Measurements from ENCODE around the gene FOSB.

FOSB gene

DNA sequence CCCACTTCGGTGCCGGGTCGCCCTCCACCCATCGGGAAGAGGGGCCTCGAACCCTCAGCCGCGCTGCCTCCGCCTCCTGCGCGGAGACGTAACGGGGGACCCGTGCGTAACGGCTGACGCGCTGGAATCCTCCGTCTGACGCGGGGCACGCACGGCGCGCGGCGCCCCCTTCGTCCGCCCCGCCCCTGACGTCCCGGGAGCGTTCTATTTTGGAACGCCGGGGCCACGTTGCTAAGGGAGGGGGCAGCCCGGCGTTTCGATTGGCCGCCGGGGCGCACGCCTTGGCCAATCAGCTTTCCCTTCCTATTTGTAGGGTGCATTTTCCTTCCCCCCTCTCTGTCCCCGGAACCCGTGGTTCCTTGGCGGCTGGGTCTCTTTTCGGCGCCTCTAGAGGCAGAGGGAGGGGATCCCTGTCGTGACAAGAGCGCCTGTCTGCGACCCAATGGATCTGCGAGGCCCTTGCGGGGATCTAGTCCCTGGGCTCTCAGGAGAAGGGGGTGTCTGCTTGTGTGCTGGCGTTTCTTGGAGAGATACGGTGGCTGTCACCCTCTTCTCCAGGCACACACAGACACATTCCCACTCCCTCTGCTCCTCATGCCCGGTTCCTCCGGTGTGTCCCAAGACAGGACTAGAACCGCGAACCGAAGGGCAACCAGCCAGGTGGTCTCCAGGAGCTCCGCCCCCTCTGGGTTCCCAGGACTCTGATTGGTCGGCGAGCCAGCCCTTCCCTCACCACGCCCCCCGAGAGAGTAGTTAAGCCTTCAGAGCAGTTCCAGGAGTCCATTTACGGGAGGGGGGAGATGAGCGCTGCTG, 1.5 kb downstream of the FOSB start:
- DNase-seq: peak; percentile 75

DNA sequence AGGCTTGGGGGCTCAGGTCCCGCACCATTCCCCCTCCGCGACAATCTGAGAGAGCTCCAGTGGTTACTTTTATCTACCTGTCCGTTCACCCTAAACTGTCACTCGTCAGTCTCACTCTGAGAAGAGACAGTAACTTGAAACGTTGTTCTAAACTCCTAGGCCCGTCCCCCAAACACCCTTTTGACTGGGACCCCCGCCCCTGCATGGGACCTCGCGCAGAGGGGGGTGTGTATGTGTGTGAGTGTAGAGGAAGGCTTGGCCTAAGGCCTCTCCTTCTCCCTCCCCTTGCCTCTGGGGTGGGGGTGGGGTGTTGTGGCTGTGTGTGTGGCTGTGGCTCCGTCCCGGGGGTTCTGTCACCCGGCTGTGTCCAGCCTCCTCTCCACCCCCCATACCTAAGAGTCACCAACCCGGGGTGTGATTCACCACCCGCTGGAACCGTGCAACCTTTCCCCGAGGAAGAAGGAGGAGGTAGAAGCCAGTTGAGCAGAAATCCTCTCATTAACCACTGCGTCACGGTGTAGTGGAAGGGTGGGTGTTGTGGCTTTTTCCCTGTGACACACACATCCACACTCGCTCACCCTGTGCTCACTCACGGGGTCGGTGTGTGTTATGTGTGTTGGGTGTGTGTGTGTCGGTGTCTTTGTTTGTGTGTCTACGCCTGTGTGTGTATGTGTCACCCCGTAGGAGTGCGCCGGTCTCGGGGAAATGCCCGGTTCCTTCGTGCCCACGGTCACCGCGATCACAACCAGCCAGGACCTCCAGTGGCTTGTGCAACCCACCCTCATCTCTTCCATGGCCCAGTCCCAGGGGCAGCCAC, 2.4 kb downstream of the FOSB start:
- no peak for DNase-seq

DNA sequence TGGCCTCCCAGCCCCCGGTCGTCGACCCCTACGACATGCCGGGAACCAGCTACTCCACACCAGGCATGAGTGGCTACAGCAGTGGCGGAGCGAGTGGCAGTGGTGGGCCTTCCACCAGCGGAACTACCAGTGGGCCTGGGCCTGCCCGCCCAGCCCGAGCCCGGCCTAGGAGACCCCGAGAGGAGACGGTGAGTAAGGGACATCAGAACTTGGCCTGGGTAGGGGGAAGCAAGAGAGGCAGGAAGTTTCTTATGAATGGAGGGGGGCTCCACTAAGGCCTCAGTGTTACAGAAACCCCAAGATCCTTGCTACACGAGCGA, 2.9 kb downstream of the FOSB start:
- DNase-seq: no peak

DNA sequence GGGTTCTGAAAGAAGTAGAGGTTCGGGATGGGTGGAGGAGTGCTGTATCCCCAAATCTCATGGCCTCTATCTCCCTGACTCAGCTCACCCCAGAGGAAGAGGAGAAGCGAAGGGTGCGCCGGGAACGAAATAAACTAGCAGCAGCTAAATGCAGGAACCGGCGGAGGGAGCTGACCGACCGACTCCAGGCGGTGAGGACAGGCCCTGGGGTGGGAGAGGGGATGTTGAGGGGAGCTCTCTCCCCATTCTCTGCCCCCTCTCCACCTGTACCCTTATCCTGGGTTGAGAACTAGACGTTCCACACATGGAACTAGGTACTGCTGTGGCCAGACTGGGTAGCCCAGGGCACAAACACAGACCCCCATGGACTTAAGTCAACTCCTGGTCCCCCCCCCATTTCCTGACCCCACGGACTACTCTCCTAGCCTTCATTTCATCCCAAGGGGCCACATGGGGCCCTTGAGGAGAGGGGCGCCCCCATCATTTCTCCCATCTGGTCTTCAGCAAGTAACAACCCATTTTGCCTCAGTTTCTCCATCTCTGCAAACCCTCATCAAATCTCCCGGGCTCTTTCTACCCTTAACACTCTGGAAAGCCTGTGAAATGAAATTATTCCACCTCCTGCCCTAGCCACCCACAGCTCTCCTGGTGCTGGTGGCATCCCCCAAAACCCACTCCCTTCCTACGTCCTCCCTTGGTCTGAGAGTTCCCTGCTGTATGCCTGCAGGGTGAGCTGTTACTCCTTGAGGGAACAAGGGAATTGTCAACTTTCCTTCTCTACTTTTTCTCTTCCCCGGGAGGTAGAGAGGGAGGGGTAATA, 3.5 kb downstream of the FOSB start:
- no peak for DNase-seq

DNA sequence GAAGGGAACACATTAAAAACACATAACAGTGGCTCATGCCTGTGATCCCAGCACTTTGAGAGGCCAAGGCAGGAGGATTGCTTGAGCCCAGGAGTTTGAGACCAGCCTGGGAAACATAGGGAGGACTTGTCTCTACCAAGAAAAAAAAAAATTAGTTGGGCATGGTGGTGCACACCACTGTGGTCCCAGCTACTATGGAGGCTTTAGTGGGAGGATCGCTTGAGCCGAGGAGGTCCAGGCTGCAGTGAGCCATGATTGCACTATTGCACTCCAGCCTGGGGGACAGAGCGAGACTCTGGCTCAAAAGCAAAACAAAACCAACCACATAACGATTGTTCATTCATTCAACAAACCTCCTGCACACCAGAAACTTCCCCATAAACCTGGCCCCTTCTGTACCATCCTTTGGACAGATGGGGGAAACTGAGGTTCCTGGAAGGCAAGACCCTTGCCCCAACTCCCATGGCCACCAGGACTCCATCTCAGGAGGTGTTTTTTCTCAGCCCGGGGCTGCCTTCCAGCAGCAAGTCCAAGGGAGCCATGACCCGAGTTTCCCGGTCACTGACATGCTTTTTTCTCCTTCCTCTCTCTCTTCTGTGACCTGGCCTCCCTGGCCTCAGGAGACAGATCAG, 4.3 kb downstream of the FOSB start:
- DNase-seq: no peak

DNA sequence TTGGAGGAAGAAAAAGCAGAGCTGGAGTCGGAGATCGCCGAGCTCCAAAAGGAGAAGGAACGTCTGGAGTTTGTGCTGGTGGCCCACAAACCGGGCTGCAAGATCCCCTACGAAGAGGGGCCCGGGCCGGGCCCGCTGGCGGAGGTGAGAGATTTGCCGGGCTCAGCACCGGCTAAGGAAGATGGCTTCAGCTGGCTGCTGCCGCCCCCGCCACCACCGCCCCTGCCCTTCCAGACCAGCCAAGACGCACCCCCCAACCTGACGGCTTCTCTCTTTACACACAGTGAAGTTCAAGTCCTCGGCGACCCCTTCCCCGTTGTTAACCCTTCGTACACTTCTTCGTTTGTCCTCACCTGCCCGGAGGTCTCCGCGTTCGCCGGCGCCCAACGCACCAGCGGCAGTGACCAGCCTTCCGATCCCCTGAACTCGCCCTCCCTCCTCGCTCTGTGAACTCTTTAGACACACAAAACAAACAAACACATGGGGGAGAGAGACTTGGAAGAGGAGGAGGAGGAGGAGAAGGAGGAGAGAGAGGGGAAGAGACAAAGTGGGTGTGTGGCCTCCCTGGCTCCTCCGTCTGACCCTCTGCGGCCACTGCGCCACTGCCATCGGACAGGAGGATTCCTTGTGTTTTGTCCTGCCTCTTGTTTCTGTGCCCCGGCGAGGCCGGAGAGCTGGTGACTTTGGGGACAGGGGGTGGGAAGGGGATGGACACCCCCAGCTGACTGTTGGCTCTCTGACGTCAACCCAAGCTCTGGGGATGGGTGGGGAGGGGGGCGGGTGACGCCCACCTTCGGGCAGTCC, 5.0 kb downstream of the FOSB start:
- DNase-seq: no peak

DNA sequence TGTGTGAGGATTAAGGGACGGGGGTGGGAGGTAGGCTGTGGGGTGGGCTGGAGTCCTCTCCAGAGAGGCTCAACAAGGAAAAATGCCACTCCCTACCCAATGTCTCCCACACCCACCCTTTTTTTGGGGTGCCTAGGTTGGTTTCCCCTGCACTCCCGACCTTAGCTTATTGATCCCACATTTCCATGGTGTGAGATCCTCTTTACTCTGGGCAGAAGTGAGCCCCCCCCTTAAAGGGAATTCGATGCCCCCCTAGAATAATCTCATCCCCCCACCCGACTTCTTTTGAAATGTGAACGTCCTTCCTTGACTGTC, 5.5 kb downstream of the FOSB start:
- no peak for DNase-seq

DNA sequence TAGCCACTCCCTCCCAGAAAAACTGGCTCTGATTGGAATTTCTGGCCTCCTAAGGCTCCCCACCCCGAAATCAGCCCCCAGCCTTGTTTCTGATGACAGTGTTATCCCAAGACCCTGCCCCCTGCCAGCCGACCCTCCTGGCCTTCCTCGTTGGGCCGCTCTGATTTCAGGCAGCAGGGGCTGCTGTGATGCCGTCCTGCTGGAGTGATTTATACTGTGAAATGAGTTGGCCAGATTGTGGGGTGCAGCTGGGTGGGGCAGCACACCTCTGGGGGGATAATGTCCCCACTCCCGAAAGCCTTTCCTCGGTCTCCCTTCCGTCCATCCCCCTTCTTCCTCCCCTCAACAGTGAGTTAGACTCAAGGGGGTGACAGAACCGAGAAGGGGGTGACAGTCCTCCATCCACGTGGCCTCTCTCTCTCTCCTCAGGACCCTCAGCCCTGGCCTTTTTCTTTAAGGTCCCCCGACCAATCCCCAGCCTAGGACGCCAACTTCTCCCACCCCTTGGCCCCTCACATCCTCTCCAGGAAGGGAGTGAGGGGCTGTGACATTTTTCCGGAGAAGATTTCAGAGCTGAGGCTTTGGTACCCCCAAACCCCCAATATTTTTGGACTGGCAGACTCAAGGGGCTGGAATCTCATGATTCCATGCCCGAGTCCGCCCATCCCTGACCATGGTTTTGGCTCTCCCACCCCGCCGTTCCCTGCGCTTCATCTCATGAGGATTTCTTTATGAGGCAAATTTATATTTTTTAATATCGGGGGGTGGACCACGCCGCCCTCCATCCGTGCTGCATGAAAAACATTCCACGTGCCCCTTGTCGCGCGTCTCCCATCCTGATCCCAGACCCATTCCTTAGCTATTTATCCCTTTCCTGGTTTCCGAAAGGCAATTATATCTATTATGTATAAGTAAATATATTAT, 6.1 kb downstream of the FOSB start:
- no peak for DNase-seq

DNA sequence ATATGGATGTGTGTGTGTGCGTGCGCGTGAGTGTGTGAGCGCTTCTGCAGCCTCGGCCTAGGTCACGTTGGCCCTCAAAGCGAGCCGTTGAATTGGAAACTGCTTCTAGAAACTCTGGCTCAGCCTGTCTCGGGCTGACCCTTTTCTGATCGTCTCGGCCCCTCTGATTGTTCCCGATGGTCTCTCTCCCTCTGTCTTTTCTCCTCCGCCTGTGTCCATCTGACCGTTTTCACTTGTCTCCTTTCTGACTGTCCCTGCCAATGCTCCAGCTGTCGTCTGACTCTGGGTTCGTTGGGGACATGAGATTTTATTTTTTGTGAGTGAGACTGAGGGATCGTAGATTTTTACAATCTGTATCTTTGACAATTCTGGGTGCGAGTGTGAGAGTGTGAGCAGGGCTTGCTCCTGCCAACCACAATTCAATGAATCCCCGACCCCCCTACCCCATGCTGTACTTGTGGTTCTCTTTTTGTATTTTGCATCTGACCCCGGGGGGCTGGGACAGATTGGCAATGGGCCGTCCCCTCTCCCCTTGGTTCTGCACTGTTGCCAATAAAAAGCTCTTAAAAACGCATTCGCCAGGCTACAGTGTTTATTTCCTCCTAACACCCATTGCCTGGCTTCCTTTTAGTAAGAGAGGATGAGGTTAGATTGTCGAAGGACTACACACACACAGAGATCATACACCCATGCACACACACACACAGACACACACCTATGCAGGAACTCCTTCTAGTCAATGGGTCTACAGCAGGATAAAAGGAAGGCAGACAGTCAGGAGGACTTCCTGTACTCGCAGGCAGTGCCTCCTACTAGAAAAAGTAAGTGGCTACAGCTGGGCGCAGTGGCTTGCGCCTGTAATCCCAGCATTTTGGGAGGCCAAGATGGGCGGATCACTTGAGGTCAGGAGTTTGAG, 7.1 kb downstream of the FOSB start:
- no peak for DNase-seq

DNA sequence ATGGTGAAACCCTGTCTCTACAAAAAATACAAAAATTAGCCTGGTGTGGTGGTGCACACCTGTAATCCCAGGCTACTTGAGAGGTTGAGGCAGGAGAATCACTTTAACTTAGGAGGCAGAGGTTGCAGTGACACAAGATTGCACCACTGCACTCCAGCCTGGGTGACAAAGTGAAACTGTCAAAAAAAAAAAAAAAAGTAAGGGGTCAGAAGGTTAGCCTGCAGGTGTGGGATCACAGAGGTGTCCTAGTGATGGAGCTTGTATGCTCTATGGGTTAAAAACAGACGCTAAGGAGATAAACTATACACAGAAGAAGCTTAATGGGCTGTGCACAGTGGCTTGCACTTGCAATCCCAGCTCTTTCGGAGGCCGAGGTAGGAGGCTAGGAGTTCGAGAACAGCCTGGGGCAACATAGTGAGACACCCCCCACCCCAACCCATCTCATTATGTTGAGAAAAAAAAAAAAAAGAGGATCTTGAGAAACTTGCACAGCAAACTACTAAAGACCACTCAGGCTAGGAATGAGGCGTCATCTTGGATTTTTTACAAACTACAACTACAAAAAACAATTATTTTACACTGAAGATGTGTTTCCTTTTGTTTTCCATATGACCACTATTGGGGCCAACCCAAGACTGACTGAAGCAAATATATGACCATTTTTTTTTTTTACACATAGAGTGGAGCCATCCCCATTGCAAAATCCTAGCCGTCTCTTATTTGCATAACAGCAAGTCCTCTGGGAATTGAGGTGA, 7.9 kb downstream of the FOSB start:
- no peak for DNase-seq

DNA sequence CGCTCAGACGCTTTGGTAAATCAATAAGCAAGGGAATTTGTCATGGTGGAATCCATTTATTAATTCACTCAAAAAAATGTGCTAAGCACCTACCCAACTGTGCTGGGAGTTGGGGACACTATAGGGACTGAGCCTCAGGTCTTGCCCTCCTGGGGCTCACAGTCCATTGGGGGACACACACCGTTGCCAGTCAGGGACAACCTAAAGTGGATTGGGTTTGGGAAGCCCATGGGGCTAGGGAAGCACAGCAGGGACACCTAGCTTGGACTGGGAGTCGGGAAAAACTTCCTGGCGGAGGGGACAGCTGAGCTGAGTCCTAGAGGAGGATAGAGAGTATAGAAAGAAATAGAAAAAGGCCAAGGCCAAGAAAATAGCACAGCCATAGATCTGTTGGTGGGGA, 8.5 kb downstream of the FOSB start:
- DNase-seq: no peak

DNA sequence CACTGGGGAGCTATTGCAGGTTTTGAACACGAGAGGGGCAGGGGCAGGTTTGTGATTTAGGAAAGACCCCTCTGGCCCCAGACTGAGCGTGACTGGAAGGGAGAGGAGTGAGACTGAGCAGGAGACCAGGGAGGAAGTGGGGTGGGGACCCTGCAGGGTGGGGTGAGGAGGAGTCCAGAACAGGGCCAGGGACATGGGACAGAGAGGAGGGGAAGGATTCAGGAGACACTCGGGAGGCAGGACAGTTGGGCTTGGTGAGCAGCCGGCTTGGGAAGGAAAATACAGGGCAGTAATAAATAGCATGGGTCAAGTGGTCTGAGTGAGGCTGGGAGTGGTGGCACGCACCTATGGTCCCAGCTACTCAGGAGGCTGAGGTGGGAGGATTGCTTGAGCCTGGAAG, 9.4 kb downstream of the FOSB start:
- DNase-seq: no peak

DNA sequence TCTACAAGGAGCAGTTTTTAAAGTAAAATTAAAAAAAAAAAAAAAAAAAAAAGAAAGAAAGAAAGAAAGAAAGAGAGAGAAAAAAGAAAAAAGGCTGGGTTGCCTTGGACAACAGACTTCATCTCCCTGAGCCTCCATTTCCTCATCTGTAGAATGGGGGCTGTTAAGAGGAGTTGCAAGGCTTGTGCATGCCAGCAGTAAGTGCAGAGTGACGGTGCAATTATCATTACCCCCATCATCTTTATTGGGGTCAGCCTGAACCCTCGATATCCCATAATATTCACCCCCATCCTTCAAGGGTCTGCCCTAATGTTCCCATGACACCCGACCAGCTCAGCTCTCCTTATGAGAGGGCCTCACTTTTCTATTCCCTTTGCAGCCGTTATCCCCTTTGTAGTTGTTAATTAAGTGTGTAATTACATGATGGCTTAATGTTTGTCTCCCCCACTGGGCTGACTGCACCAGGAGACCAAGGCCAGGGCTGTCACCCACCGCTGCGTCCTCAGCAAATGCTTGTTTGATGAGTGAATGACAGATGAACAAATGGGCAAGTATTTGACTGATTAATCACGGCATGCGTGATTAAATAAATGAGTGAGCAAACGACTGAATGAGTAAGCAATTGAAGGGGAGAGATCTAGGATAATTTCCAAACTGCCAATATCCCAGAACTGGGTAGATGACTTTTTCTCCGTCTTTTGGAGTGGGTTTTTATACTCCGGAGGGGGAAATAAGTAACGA, 10.1 kb downstream of the FOSB start:
- DNase-seq: no peak

DNA sequence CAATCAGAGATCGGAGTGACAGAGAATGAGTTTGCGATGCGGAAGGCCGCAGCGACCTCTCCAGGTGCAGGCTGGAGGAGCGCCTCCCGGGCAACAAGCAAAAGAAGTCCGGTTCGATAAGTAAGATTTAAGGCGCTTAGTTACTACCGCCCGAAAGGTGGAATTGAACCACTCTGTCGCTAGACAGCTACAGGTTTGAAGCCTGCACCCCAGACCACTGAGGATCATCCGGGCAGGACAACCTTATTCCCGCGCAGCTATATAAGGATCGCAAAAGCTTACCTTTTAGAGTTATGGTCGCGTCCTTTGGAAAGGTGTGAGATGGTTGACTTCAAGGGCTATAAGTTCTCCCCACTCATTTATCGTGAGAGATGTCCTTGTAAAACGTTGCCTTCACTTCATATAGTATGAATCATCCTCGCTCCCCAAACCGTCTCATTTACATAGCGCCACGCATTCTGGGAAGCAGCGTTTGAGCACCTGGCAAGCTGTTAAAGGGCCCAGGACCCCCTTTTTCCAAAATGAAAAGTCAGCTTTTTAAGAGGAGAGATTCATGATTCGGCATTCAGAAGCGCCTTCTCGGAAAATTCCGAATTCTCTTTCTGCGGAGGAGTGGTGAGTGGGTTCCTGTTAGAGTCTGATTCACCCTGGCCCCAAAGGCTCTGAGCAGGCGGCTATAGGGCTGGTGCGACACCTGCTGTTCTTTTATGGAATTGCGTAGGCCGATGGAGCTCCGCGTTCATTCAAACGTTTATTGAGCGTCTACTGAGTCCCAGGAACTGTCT, 10.8 kb downstream of the FOSB start:
- peak; percentile 56 for DNase-seq

DNA sequence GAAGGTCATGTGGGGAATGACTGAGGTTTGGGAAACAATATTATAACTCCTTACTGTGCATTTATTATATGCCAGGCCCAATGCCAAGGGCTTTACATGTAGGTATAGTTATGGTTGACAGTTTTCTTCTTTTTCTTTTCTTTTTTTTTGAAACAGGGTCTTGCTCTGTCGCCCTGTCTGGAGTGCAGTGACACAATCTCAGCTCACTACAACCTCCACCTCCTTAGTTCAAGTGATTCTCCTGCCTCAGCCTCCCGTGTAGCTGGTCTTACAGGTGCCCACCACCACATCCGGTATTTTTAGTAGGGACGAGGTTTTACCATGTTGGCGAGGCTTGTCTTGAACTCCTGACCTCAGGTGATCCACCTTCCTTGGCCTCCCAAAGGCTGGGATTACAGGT, 15.2 kb downstream of the FOSB start:
- no peak for DNase-seq

DNA sequence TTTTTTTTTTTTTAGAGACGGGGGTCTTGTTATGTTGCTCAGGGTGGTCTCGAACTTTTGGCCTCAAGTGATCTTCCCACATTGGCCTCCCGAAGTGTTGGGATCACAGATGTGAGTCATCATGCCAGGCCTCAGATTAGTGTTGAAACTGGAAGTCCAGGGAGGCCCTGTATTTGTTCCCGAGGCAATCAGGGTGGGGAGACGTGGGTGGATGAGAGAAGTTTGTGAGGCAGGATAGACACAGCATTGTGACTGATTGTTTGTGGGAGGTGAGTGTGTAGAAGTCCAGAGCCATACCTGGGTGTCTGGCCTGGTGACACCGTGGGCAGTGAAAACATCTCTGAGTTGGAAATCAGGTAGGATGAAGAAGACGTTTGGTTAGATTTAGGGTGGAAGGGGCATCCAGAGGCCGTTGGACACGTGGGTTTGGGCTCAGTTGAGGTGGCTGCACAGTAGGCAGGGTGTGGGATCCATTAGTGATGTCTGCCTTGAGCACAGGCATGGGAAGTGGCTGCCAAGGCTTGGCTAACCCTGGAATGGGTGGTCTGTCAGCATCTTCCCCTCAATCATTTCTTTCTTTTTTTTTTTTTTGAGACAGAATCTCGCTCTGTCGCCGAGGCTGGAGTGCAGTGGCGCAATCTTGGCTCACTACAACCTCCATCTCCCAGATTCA, 16.6 kb downstream of the FOSB start:
- no peak for DNase-seq

Measured in NCI-H187 treated with DMSO at 0.1 percent for 48 hours (cell line).